ENCODE data around the gene NPTX1. TPM values are rescaled to one million over a fixed set of nuclear protein-coding genes. Genes with fewer than 3 reads are reported as not detected.

Gene NPTX1
- total RNA-seq, 1 experiment from 2014 or later: 1.4 TPM

DNA sequence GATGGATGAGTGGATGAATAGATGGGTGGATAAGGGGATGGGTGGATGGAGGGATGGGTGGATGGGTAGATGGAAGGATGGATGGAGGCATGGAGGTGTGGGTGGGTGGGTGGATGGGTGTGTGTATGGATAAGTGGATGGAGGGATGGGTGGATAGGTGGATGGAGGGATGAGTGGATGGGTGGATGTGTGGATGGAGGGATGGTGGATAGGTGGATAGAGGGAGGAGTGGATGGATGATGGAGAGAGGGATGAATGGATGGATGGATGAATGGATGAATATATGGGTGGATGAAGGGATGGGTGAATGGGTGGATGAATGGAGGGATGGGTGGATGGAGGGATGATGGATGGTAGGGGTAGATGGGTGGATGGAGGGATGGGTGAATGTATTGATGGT is 27.5 kb upstream of the NPTX1 start:
- DNase-seq (ENCODE audit: low read depth): no peak

DNA sequence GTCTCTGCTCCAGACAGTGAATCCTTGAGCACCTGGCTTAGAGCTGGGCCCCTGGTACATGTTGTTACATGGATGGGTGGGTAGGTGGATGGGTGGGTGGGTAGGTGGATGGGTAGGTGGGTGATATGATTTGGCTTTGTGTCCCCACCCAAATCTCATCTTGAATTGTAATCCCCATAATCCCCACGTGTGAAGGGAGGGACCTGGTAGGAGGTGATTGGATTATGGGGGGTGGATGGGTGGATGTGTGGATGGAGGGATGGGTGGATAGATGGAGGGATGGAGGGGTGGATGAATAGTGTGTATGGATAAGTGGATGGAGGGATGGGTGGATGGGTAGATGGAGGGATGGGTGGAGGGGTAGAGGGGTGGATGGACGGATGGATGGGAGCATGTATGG is 26.6 kb upstream of the NPTX1 start:
- no peak for DNase-seq (ENCODE audit: low read depth)

DNA sequence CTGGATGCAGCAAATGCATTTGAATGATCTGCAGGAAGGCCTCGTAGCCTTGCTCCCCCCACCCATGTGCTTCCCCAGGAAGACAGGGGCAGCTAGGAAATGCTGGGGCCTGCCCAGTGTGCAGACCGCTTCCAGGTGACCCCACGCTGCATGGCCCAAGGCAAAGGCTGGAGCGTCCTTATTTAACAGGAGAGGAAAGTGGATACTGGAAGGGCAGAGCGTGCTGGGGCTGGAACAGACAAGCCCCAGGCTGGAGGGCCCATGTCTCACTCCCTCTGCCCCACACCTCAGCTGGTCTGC is 26.1 kb upstream of the NPTX1 start:
- DNase-seq (ENCODE audit: low read depth): no peak

DNA sequence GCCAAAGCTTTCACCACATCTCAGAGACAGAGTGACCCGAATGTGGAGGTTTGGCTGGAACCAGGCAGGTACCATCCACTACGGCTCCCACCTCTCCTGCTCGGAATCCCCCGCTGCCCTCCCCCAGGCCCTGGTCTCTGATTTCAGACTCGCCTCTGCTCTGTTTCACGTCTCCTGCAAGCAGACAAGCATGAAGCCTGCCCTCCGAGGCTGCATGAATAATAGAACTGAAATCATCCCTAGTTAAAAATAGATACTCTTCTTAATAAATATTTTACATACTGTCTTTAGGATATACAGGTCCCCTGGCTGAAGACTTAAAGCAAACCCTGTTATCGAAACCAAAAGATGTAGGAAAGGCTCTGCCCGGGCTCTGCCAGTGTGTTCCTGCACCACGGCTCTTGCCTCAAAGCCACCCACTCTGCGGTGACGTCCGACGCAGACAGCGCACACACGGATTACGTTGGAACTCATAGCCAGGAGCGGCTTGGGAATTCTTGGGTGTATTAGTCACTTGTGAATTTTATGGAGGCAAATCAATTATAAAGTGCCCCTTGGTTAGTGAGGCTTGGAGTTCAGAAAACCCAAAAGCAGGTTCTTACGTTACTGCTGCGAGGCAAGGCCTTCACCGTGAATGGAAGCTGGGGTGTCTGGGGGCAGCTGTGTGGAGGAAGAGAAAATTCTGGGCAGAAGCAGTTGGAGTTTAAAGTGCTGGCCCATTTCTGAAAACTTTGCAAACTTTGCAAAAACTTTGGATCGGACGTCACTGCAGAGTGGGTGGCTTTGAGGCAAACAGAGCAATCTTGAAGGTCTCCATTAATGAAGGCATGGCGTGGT is 25.6 kb upstream of the NPTX1 start:
- peak; percentile 33 for DNase-seq (ENCODE audit: low read depth)

DNA sequence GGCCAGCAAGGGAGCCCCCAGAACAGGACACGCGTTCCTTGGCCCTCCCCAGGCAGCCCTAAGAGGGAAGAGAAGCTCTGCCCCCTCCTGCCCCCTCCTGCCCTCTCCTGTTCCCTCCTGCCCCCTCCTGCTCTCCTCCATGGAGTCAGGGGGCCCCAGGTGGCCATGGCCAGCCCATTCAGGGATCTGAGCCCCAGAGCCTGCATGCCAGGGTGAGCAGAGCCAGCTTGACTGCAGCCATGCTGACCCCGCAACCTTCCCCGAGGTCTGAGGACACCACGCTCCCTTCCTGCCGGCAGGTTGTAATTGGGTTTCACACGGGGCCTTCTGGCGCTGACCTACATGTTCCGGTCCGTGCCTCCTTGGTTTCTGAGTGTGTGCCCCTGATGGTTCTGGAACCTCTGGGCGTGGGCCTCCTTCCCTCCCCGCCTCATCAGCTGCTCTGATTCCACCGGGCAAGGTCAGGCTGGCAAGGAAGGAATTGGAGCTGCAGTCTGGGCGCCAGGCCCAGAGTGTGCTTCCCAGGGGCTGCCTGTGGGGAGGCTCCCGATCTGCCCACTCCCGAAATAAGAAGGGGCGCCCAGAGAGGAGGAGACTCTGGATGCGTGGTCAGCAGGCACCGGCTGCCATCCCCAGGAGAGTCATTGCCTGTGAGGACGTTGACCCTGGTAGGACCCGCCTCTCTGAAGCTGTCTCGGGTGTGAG is 23.7 kb upstream of the NPTX1 start:
- no peak for DNase-seq (ENCODE audit: low read depth)

DNA sequence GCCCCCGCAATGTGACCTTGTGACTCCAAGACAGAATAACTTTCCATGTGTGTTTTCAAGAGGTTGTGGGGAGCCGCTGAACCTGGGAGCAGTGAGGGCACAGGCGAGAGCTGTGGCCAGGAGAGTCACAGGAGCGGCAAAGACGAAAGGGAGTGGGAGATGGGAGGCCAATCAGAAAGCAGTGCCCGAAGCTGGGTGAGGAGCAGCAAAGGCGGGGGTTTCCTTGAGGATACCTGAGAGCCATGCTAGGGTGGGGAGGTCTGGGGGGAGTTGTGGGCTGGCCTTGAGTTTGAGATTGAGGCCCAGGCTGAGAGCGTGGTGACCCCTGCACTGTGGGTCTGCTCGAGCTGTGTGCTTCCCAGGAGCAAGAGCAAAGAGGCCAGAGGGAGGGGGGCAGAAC is 23.2 kb upstream of the NPTX1 start:
- DNase-seq (ENCODE audit: low read depth): no peak

DNA sequence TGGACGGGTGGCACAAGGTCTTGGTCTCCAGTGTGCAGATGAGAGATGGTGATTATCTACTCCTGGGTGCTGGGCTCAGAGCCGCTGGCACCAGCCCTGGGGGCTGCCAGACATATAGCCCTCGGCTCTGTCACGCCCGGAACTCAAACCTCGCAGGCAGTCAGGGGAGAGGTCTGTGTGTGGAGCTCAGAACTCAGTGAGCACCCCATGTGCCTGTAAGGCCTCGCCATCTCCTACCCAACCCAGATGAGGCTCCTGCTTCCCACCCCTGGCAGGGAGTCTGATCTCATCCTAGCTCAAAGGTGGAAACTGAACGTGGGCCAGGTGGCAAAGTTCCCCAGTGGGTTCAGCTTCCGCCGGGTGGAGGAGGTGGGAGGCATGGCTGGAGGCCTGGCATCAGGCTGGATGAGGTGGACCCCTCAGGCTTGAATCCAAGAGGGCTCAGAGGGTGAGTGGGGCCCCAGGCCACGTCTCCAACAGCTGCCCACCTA is 22.6 kb upstream of the NPTX1 start:
- no peak for DNase-seq (ENCODE audit: low read depth)

DNA sequence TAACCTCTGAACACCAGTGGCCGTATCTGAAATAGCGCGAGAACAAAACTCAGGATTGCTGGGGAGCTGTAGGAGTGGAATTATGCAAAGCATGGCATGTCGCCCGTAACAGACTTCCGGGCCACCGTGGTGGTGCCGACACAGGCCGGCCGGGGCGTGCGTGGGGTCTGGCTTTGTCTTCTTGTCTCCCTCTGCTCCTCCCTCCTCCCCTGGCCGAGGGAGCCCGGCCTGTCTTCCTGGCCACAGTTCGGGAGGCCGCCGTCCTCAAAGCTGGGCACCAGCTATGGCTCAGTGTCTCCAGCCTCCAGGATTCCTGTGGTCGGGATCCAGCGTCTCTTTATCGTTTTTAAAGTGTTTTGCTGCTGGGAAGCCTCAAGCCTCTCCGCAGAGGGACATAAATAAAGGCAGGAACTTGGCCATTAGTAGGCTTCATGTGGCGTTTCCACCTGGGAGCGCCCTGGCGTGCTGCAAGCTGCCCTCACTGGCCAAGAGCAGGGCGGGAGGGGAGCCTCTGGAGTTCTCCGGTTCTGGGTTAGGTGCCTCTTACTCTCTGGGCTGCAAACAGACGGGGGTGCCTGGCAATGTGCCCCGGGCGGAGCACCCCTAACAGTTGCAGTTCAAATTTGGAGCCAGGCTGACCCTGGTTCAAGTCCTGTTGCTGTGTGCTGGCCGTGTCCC is 22.0 kb upstream of the NPTX1 start:
- peak; percentile 18 for DNase-seq (ENCODE audit: low read depth)

DNA sequence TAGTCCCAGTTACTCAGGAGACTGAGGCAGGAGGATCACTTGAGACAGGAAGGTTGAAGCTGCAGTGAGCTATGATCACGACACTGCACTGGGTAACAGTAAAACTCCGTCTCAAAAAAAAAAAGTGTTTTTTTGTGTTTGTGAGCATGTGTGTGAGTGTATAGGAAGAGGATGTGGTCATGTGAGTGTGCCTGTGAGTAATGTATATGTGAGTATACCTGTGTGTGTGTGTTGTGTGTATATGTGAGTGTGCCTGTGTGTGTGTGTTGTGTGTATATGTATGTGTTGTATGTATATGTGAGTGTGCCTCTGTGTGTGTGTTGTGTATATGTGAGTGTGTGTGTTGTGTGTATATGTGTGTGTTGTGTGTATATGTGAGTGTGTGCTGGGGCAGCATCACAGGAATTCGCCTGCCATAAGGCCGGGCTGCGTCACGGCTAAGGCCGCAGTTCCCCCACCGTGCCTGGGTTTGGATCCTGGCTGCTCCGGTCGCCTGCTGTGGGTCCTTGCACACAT is 21.4 kb upstream of the NPTX1 start:
- peak; percentile 20 for DNase-seq (ENCODE audit: low read depth)

DNA sequence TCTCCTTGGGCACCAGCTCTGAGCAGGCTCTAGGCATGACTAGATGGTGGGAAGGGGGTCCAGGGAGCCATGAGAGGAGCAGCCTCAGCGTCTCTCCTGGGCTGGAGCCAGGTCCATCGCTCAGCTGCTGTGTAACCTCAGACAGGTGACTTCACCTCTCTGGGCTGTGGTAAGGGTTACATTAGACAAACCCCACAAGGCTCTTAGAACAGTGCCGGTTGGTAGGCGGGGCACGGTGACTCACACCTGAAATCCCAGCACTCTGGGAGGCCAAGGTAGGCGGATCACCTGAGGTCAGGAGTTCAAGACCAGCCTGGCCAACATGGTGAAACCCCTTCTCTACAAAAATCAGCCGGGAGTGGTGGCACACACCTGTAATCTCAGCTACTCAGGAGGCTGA is 18.1 kb upstream of the NPTX1 start:
- DNase-seq (ENCODE audit: low read depth): no peak

DNA sequence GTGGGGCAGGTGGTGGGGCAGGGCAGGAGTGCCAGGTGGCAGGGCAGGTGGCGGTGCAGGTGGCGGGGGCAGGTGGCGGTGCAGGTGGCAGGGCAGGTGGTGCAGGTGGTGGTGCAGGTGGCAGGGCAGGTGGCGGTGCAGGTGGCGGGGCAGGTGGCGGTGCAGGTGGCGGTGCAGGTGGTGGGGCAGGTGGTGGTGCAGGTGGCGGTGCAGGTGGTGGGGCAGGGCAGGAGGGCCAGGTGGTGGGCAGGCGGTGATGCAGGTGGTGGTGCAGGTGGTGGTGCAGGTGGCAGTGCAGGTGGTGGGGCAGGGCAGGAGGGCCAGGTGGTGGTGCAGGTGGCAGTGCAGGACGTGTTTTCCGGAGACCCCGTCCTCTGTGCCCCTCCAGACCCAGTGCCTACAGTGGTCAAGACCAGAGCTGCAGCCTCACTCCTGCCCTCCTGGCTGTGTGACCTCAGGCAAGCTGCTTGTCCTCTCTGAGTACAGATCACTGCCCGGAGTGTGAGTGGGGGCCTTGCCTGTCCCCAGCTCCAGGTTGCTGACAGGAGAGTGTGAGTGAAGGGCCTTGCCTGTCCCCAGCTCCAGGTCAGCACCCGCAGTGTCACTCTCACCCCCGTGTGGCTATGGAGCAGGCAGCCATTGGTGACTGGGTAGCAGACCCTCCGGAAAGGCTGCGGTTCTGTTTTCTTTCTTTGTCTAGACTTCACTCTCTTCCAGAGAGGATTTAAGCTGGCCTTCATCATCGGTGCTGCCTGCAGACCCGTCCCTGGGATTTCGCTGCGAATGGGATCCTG is 16.1 kb upstream of the NPTX1 start:
- DNase-seq (ENCODE audit: low read depth): no peak

DNA sequence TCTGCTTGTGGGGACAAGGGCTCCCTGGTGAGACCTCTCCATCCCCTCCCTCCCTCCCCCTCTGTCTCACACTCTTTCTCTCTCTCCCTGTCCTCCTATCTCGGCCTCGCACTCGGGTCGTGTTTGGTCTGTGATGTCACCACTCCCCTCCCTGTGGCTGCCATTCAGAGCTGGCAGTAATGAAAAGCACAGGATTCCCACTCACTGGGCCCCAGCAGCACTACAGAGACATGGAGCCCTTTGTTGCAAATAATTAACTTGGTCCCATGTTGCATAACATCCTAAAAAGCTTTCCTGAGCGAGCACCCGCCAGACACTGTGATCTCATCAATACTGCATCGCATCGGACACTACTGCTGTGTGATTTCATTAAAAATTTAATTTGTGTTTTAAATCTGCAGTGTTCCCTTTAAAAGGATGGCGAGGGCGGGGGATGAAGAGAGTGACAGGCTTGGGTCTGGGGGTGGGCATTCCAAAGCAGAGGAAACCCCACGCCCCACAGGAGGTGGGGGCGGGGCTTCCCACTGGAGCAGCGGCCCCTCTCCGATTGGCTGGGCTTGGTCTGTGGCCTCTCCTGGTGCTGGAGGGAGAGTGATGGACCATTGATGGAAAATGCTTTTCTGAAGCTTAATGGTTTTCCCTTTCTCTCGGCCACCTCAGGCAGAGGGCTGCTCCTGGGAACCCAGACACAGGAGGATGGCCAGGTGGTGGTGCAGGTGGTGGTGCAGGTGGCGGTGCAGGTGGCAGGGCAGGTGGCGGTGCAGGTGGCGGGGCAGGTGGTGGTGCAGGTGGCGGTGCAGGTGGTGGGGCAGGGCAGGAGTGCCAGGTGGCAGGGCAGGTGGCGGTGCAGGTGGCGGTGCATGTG is 15.3 kb upstream of the NPTX1 start:
- DNase-seq (ENCODE audit: low read depth): no peak

DNA sequence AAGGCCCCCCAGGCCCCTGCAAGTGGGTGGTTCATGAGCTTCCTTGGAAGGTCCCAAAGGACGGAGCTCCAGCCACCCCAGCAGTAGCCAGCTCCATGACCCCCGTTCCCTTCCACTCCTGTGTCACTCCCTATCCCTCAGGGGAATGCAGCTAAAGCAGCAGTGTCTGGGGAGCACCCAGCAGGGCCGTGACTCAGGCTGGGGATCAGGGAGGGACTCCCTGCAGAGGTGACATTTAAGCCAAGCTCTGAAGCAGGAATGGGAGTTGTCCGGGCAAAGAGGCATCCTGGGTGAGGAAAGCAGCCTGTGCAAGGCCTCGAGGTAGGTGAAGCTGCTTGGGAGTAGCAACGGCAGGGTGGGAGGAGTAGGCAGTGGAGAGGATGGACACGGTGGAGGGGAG is 11.1 kb upstream of the NPTX1 start:
- DNase-seq (ENCODE audit: low read depth): no peak

DNA sequence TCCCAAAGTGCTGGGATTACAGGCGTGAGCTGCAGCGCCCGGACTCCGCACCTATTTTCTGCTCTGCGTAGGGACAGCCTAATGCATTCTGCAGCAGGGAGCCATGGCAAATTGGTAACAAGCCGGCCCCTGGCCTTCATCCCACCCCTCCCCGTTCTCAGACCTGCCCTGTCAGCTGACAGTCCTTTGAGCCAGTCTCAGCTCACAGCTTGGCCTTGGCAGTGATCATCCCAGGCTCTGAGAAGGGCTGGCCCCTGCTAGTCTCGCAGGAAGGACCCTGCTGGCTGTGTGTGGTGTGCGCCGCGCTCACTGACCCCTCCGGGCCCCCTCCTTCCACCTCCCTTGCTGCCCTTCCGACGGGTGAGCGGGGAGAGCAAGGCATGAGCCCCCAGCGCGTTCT is 10.3 kb upstream of the NPTX1 start:
- no peak for DNase-seq (ENCODE audit: low read depth)

DNA sequence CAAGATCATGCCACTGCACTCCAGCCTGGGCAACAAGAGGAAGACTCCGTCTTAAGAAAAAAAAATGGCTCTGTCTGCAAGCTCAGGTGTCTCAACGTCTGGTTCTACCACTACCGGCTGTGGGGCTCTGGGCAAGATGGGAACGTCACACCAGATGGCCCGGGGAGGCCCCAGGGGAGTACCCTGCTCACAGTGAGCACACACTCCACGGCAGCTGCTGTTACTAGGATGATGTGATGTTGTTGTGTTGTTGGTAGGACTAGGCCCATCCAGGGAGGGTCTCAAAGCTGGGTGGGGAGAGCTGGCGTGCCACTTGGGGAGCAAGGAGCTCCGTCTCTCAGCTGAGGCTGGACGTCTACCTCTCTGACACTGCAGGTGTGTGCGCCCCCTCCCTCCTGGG is 9.4 kb upstream of the NPTX1 start:
- DNase-seq (ENCODE audit: low read depth): no peak

DNA sequence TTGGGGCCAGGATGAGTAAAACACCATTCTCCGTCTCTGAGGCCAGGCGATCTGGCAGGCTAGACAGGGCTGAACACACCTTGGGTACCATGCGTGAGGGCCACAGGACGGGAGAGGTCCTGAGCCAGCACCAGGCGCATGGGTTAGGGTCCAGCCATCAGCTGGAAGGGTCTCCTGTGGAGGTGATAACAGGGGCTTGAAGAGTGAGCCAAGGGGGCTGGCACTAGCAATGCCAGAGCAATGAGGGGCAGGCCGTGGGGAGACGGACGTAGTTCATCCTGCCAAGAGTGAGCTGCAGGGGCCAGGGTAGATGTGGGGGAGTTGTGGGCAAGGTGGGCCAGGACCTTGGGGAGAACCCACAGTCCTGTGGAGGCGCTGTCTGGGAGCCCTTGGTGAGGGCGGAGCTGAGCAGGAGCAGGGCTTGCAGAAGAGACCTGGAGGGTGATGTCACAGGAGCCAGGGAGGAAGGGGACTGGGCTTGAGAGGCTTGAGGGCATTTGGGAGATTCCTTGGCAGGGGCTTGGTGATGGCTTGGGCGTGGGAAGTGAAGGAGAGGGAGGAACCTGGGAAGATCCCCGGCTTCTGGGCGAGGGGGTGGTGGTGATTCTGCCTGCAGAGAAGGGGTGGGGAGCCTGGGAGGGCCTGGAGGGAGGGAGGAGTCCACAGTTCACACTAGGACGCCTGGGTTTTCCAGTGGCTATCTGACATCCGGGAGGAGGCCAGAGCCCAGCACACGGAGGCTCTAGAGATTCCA is 6.3 kb upstream of the NPTX1 start:
- DNase-seq (ENCODE audit: low read depth): no peak

DNA sequence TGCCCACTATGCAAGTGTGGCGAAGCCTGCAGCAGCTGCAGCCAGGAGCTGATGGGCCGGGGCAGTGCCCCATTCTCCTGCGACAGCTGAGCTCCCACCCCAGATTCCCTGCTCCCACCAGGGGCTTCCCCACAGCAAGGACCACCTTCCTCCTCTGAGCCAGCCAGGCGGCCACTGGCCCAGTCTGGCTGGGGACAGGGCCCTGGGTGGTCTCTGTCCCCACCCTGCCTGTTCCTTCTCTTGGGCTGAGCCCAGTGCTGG is 5.6 kb upstream of the NPTX1 start:
- no peak for DNase-seq (ENCODE audit: low read depth)

DNA sequence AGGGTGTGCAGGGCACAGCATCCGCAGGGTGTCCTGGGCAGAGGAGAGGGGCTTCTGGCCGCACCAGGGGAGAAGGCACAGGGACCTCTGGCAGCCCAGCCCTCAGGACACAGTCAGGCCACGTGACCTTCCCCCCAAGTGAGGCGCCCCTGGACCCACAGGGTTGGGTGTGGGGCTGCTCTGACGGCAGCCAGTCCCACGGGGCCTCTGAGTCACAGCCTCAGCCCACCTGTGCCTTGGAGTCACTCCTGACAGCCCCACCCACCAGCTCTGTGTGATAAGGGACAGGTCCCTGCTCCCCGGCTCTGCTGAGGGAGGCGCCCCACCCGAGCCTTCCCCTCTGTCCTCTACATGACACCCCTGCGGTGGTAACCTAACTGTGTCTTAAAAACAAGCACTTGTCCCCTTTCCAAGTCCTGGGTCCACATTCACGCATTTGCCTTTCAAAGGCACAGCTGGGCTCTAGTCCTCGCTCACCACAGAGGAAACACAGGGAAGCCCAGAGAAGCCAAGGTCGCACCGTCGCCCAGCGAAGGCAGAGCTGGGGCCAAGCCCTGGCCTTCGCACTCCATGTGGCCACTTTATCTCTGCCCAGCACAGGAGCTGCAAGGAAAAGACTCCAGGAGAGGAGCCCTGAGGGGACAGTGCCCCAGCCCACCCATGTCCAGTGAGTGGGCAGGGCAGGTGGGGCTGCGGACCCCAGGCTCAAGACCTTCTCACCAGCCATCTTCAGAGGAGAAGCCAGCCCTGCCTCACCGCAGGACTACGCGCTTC is 5.1 kb upstream of the NPTX1 start:
- no peak for DNase-seq (ENCODE audit: low read depth)

DNA sequence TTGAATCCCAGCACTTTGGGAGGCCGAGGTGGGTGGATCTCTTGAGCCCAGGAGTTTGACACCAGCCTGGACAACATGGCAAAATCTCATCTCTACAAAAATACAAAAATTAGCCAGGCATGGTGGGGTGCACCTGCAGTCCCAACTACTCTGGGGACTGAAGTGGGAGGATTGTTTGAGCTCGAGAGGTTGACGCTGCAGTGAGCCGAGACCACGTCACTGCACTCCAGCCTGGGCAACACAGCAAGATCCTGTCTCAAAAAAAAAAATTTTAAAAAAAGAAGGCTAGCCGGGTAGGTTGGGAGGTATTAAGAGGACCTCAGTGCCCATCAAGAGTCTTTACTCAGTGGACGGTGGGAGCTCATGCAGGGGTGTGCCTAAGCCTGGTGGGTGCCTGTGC is 3.8 kb upstream of the NPTX1 start:
- DNase-seq (ENCODE audit: low read depth): no peak

All from HT1080 (cell line).